NCI-H446 (cell line): ENCODE results near the gene RTEL1.

ENCODE experiments used
- DNase-seq, 2 experiments: peaks; one replicate each; lab custom pipeline; 2025; lab: John Stamatoyannopoulos, UW

Gene RTEL1

DNA sequence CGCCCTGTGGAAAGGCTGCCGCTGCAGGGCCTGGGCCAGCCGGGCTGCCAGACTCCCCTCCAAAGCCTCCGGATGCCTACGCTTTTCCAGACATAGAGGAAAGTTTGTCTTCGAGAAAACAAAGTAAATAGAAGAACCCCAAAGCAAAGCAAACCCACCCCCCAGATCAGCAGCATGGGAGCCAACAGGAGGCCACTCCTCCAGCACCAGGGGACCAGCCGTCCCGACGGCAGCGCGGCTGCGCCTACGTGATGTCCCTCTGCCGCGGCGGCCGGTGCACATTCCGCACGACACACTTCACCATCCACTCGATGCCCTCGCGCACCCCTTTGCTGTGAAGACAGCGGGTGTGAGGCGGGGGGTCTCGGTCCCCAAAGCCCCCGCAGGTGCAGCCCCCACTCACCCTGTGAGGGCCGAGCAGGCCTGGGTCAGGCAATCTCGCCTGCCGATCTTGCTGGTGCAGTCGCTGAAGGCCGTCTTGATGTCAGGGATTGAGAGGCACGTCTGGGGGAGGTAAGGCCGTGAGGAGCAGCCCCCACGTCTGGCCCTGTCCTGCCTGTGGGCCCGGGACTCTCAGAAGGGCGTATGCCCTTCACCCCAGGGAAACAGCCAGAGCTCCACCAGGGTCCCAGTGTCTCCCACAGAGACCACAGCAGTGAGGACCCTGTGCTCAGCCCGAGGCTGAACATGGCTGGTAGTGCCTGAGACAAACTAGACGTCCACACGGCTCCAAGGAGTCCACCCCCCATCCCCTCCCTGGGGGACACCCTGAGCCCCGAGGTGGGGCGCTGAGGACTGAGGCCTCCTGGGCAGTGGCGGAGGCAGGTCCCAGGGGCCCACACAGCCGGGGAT lies 42.3 kb downstream of the RTEL1 start:
- no peak for DNase-seq

DNA sequence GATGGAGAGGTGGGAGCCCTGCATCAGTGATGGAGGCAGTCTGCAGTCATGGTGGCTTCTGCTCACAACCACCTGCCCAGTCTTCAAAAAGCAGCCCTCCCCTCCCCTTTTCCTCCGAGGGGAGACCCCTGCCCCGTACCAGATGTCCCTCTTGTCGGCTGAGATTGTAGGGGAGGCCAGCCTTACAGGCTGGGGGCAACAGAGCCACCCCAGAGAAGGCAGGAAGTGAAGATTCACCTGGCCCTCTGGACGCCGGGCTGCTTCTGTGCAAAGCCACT lies 42.9 kb downstream of the RTEL1 start:
- DNase-seq: no peak

DNA sequence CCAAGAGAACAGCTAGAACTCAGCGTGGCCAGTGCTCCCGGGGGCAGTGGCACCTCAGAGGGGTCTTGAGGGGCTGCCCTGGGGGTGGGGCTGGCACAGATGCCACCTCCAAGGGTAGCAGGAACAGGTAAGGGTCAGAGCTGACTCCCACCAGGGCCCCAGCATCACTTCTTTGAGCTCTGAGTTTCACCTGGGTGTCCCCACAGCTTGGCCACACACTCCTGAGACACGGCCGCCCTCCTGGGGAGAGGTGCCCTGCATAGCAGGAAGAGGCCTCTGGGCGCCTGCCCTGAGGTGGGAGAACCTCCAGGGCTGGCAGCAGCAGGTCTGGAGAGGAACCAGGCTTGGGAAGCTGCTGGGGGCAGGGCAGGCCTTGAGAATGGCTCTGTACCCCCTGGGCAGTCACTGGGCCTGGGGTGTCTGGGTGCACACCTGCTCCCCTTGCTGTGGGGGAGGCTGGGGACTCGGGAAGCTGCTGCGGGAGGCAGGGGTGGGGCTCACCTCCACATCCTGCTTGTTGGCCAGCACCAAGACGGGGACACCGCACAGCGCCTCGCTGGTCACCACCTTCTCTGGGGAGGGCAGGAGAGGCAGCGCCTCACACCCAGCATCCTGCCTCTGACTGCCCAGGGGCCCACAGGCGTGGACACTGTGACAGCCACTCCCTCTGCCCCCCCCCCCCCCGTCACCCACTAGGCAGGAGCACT lies 43.4 kb downstream of the RTEL1 start:
- no peak for DNase-seq

DNA sequence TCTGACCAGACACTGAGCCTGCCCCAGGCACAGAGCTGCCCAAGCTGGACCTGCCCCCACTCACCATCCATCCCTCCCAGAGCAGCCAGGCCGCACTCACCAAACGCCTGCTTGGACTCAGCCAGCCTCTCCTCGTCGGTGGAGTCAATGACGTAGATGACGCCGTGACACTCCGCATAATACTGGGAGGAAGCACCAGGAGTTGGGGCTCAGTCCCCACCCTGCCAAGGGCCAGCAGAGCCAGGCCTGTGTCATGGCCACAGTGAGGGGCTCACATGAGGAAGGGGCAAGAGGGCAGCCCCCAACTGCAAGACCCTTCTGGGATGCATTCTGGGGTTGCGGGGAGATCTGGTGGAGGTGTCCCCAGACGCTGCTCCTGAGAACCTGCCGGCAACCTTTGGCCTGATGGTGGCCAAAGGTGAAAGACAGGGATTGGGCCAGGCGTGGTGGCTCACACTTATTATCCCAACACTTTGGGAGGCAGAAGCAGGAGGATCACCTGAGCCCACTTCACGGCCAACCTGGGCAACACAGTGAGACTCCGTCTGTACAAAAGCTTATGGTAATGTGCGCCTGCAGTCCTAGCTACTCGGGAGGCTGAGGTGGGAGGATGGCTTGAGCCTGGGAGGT lies 44.0 kb downstream of the RTEL1 start:
- DNase-seq: no peak

DNA sequence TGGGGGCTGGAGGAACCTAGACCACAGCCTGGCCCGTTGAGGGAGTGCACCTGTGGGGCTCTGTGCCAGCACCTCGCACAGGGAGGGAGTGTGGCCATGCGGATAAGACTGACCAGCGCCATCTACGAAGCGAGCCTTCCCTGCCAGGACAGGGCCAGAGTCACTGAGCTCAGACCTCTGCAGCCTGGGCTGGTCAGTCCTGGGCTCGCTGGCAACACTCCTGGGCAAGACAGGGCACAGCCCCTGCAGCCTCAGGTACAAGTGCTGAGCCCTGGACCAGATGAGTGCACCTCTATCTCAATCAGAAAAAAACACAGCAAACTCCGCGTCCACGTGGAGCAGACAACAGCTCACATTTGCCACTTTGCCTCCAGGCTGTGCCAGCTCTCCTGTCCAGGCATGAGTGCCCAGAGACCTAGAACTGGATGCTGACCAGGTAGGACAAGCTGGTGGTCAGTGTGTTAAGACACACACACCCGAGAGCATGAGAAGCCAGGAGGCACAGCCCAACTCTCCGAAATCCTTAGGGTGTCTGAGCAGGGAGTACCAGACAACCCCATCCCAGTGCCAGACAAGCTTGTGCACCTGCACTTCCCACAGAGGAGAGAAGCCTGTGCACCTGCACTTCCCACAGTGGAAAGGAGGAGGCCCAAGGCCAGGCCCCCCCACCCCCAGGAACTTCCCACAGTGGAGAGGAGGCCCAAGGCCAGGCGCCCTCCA lies 44.8 kb downstream of the RTEL1 start:
- DNase-seq: no peak

DNA sequence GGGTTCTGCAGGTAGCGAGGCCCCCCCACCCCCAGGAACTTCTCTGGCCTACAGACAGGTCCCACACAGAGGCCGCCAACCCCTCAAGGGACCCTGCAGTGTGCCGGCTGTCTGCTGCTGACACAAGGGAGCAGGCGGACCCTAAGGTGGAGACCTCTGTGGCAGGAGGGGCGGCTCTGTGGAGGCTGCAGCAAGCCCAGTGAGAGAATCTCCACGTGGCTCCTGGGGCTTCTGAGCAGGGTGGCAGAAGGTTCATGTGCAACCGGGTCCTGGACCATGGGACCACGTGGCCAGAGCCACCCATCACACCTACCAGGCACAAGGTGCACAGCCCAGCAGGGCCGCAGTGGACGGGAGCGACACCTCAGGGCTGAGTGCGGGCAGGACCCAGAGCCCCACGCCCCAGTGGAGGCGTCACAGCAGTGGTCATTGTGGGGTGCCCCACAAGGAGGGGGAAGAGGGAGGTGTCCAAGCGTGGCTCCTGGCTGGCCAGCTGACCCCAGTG lies 45.4 kb downstream of the RTEL1 start:
- DNase-seq: no peak

DNA sequence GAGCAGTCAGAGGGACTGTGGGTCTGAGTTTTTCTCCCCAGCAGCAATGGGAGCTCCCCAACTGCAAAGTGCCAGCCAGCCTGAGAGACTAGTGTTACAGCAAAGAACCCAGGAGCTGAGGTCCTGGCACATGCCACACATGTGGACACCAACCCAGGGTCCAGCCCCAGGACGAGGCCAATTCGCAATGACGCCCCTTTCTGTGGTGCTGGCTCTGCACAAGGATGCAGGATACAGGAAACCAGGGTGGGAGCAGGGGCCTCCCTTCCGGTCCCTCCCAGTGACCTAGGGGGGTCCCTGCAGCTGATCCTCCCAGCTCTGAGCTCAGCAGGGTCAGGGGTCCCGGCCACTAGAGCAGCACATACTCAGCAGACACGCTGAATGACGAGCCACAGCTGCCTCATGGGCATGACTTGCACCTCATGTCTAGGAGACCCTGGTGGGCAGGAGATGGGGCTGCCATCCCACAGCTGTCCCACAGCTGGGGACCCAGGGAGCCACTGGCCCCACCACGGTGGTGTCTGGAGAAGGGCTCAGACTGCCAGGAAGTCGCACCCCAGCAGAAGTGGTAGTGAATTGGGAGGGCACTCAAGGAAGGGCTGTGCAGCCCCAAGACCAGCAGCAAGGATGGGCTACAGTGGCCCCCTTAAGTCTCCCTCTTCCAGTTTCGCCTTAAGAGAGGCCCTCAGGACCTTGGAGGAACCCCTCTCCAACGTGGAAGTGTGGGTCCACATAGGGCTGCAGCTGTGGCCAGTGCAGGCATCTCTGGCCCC lies 46.0 kb downstream of the RTEL1 start:
- no peak for DNase-seq

DNA sequence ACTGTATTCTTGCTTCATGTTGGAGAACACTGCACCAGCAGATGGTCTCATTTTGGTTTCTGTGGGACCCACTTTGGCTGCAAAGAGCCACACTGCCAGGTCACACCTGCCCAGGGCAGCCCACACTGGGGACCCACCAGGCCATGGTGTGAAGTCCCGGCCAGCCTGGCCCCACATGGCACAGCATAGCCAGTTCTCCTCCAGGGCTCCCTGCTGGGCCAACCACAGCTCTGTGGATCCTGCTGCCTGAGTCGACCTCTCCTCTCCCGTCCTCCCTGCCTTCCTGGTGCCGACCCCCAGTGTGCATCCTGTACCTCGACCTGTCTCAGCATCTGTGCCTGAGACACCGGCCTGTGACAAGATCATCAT lies 46.6 kb downstream of the RTEL1 start:
- DNase-seq: no peak

DNA sequence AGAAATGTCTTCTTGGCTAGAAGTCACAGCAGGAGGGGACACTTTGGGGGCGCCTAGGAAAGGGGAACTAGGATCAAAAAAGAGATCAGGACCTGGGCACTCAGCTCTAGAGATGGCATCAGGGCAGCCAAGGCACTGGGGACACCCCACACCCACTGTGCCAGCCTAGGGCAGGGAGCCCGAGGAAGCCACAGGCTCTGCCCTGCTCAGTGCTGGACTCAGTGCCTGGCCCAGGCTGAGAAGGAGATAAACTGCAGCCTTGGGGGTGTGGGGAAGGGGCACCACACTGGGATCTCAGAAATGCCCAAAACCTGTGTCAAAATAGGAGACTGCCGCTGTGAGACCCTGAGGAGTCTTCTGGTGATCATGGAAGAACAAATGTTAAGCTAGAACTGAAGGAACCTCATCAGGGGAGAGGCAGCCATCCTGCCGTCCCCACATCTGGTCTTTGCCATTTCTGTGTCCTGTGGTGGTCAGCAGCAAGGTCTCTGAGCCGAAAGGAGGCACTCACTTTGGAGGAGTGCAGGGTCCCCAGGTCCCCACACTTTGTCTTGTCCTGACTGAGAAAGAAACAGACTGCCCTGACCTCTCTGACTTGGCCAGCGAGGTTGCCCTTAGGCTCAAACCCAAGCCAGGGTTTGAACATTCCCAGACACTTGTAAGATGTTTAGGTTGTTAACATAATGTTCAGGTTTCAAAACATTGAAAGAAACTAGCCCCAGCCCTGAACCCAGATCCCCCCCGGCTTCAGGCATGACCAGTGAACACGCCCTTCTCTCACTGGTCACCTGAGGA lies 47.3 kb downstream of the RTEL1 start:
- DNase-seq: no peak

DNA sequence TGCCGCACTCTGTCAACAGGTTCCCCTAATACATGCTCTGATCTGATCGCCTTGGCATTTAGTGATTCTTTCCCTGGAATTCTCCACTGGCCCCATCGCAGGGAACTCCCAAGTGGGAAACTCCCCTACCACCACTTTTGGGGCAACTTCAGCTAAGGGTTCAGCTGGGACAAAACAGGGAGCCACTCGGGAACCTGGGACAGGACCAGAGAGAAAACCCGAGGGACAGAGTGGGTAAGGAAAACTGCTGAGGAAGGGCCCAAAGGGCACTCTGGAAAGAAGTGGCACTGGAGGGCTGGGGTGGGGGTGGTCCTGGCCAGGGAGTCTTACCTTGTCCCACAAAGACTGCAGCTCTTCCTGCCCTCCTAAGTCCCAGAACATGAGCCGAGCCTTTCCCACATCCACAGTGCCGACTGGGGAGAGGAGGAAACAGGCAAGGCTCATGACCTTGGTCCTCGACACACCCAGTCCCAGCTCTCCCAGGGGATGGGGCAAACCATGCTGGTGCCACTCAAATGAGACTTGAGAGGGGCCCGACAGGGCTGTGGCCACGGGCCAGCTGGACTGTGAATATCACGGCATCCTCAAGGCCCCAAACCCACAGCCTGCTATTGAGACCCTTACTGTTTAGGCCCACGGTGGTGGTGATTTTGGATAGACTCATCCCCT lies 48.0 kb downstream of the RTEL1 start:
- no peak for DNase-seq

DNA sequence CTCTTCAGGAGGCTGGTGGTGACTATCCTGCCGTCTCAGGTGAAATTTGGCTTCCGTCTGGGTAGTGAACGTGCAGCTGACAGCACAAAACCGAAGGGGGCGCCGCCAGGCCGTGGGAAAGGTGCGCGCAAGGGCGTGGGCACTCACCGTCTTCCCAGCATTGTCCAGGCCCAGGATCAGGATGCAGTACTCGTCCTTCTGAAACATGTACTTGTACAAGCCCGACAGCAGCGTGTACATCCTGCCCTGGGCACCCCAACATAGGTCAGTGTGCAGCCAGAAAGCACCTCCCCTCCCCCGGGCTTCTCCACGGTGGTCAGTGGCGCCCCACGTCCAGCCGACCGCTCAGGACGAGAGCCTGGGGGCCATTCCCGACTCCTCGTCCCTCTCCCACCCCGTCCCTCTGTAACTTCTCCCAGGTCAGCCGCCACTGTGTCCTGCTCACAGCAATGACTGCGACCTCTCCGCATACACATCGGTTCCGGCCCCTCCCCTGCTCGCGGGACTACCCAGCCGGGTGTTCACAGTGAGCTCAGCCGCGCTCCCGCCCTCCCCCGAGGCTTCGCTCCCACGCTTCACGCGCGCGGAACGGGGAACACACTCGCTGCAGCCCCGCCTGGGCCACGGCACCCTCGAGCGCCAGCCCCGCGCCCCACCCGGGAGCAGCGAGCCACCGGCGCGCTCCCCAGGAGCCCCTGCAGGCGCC lies 48.9 kb downstream of the RTEL1 start:
- DNase-seq: no peak

DNA sequence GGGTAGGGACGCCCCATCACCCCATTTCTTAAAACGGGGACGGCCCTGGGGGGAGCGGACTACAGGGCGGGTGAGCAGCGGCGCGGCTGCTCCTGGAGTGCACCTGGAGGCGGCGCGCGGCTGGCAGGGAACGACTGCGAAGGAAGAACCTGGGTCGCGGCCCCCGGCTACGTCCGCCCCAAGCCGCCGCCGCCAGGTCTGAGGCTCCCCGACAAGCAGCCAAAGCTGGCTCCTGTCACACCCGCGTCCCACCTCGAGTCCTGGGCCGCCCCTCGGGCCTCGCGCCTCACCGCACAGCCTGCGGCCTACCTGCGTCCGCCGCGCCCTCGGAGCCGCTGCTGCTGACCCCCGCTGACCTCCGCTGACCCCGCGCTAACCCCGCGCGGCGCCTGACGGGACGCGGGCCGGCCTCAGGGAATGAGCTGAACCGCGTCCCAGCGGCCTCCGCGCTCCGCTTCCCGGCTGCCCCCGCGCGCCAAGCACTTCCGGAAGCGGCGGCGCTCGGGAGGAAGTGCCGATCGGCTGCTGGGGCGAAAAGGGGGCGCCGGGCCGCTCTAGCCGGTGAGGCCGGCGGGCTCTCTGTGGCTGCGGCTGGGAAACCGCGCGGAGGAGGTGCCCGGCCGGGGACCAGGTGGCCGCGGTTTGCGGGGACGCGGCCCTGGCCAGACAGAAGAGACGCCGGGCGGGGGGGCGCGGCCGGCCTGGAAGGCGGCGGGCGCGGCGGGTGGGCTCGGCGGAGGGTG lies 49.6 kb downstream of the RTEL1 start, which contains the start of the genes ARFRP1 and ZGPAT:
Gene ARFRP1, minus strand, starts transcription at position 419 of the 743 bp plus-strand sequence. CDS start 885 bp downstream, outside the sequence.
Gene ZGPAT, plus strand, starts transcription at position 482 of the 743 bp plus-strand sequence. CDS start 542 bp downstream, outside the sequence.
- peak; percentile 30 to 76 for DNase-seq

DNA sequence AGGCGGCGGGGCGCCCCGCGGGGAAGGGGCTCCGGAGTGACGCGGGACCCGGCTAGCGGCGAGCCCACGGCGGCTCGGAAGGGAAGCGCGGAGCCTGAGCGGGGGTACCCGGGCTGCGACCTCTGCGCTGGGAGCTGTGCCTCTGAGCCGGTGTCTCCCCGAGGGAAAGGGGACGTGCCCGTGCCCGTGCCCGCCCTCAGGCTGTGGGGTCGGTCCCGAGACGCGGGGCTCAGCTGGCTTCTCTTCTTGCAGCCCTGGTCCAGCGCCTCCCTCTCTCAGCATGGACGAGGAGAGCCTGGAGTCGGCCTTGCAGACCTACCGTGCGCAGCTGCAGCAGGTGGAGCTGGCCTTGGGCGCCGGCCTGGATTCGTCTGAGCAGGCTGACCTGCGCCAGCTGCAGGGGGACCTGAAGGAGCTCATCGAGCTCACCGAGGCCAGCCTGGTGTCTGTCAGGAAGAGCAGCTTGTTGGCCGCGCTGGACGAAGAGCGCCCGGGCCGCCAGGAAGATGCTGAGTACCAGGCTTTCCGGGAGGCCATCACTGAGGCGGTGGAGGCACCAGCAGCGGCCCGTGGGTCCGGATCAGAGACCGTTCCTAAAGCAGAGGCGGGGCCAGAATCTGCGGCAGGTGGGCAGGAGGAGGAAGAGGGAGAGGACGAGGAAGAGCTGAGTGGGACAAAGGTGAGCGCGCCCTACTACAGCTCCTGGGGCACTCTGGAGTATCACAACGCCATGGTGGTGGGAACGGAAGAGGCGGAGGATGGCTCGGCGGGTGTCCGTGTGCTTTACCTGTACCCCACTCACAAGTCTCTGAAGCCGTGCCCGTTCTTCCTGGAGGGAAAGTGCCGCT lies 50.4 kb downstream of the RTEL1 start:
- no peak for DNase-seq

DNA sequence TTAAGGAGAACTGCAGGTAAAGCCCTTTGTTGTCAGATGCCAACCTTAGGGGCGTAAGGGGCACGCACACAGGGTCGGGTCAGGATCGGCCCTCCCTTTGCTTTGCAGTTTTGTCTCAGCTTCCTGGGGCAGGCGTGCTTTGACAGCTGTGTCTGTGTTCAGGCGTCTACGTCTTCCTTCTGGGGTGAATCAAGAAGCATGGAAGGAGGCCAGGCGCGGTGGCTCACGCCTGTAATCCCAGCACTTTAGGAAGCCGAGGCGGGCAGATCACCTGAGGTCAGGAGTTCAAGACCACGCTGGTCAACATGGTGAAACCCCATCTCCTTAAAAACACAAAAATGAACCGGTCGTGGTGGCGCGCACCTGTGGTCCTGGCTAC lies 51.0 kb downstream of the RTEL1 start:
- DNase-seq: no peak

DNA sequence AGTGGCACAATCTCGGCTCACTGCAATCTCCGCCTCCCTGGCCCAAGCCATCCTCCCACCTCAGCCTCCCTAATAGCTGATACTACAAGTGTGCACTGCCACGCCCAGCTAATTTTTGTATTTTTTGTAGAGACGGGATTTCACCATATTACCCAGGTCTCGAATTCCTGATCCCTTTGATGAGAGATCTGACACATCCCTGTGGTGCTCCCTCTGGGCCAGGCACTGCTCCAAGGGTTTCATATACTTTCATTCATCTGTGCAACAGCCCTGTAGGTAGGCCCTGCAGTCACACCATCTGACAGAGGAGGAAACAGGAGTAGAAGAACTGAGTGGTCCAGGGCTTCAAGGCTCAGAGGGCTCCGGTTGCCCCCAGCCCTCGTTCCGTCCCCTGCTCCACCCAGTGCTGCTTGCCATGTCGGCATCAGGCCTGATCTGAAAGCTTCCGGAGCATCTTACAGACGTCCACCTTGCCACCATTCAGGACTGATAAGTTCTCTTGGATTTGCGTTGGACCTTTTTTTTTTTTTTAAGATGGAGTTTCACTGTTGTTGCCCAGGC lies 53.1 kb downstream of the RTEL1 start:
- DNase-seq: no peak

DNA sequence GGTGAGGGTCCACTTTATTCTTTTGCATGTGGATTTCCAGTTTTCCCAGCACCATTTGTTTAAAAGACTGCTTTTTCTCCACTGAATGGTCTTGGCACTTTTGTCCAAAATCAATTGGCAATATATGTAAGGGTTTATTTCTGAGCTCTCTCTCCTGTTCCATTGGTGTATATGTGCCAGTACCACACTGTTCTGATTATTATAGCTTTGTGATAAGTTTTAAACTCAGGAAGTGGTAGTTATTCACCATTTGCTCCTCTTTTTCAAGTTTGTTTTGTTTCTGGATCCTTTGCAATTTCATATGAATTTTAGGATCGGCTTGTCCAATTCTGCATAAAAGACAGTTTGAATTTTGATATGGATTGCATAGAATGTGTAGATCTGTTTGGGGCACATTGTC lies 54.1 kb downstream of the RTEL1 start:
- no peak for DNase-seq

DNA sequence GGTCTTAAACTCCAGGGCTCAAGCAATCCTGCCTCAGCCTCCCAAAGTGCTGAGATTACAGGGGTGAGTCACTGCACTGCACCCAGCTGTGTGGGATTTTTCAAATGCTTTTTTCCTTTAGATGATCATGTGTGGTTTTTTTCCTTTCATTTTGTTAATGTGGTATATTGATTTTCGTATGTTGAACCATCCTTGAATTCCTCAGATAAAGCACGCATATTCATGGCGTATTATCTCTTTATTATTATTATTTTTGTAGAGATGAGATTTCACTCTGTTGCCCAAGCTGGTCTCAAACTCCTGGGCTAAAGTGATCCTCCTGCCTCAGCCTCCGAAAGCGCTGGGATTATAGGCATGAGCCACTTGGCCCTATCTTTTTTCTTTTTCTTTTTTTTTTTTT lies 56.7 kb downstream of the RTEL1 start:
- no peak for DNase-seq
